SU-DHL-6 (cell line): ENCODE results near the gene CAMK4.

Source experiments
- EZH2phosphoT487 ChIP-seq: fragments of 200-600 bp; sonication (generic), shearing (Covaris generic); conservative IDR thresholded peaks from 2 replicates; pipeline ENCODE4 v1.6.1; 2018; ENCODE audit warnings: mild to moderate bottlenecking, antibody characterized with exemption, low read length, moderate library complexity, mixed read lengths
- TF ChIP-seq, protein P1 (sequence below): fragments of 200-600 bp; sonication (generic); IDR thresholded peaks from one replicate; pipeline ENCODE4 v1.5.1; 2017; ENCODE audit warnings: antibody characterized with exemption, mild to moderate bottlenecking, low read length, moderate library complexity; ENCODE audit not compliant: insufficient read depth, poor library complexity, severe bottlenecking

DNA sequence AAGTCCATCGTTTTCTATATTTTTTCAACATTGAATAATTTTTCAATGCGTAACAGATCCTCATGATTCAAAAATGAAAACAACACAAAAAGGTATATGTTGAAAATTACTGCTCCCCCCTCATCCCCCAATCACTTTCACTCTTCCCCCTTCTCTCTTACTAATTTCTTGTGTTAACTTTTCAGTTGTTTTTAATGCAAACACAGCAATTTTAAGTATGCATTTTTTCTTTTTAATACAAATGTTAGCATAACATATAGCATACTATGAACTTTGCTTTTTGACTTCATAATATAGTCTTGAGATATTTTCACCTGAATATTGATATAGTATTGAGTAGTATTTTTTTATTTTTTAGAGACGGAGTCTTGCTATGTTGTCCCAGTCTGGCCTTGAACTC, 41.1 kb upstream of the CAMK4 start:
- TF ChIP-seq, protein P1, sequence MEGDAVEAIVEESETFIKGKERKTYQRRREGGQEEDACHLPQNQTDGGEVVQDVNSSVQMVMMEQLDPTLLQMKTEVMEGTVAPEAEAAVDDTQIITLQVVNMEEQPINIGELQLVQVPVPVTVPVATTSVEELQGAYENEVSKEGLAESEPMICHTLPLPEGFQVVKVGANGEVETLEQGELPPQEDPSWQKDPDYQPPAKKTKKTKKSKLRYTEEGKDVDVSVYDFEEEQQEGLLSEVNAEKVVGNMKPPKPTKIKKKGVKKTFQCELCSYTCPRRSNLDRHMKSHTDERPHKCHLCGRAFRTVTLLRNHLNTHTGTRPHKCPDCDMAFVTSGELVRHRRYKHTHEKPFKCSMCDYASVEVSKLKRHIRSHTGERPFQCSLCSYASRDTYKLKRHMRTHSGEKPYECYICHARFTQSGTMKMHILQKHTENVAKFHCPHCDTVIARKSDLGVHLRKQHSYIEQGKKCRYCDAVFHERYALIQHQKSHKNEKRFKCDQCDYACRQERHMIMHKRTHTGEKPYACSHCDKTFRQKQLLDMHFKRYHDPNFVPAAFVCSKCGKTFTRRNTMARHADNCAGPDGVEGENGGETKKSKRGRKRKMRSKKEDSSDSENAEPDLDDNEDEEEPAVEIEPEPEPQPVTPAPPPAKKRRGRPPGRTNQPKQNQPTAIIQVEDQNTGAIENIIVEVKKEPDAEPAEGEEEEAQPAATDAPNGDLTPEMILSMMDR: no peak
- no peak for TF ChIP-seq EZH2phosphoT487
